HEK293 (cell line): ENCODE data around the gene MAP3K20.

ENCODE experiments used
- CTCF ChIA-PET: fragments of 350-600 bp; formaldehyde crosslinking; extraction: SDS; loops from one replicate; lab custom pipeline; 2021; ENCODE audit warnings: antibody characterized with exemption; lab: Yijun Ruan, JAX
- POLR2A ChIA-PET: fragments of 300-600 bp; formaldehyde crosslinking; extraction: SDS; loops from one replicate; lab custom pipeline; 2020; ENCODE audit warnings: antibody characterized with exemption, inconsistent platforms; lab: Yijun Ruan, JAX
- H3K27ac ChIP-seq: fragments of 200-500 bp; sonication (Bioruptor generic); 2 replicates; pipeline ENCODE4 v1.5.1; 2014; ENCODE audit warnings: low read depth, low read length, control low read depth, inconsistent platforms; ENCODE audit errors: extremely low read depth
- H3K36me3 ChIP-seq, 2 experiments: fragments of 200-500 bp in 1 of 2; sonication (Bioruptor generic) in 1 of 2; 1 replicate in 1 of 2; 2 replicates in 1 of 2; pipeline ENCODE4 v1.5.1; 2014 to 2017; ENCODE audit warnings: inconsistent platforms in 2 of 2, low read length in 2 of 2; ENCODE audit not compliant: control insufficient read depth in 2 of 2, insufficient read depth in 1 of 2
- H3K4me1 ChIP-seq: fragments of 200-500 bp; sonication (Bioruptor generic); 2 replicates; pipeline ENCODE4 v1.5.1; 2014; ENCODE audit warnings: mild to moderate bottlenecking, low read length, inconsistent platforms; ENCODE audit not compliant: control insufficient read depth, insufficient read depth
- H3K4me3 ChIP-seq: 2 replicates; pipeline ENCODE4 v1.5.1; 2011; ENCODE audit warnings: low read depth, mild to moderate bottlenecking, control low read depth, low read length, moderate library complexity
- H3K9me3 ChIP-seq: fragments of 200-500 bp; sonication (Bioruptor generic); 2 replicates; pipeline ENCODE4 v1.5.1; 2014; ENCODE audit warnings: low read depth, low read length, inconsistent platforms; ENCODE audit not compliant: control insufficient read depth, insufficient read depth
- GLI4 ChIP-seq: fragments of 450-650 bp; formaldehyde crosslinking; IDR thresholded peaks from 2 replicates; pipeline ENCODE4 v1.5.1; 2016; ENCODE audit warnings: missing biosample characterization, missing genetic modification characterization
- HOXA7 ChIP-seq: sonication (generic); formaldehyde crosslinking; IDR thresholded peaks from 2 replicates; pipeline ENCODE4 v1.8.1; 2022; ENCODE audit warnings: missing genetic modification reagents, borderline replicate concordance
- SETDB1 ChIP-seq: IDR thresholded peaks from one replicate; pipeline ENCODE4 v1.6.1; 2017; ENCODE audit warnings: mild to moderate bottlenecking, low read length, moderate library complexity, mixed read lengths; ENCODE audit not compliant: insufficient read length
- ZBTB7A ChIP-seq: fragments of 450-650 bp; formaldehyde crosslinking; IDR thresholded peaks from 2 replicates; pipeline ENCODE4 v1.5.1; 2016; ENCODE audit warnings: low read depth, missing biosample characterization, missing genetic modification characterization
- ZFP41 ChIP-seq: fragments of 450-650 bp; formaldehyde crosslinking; IDR thresholded peaks from 2 replicates; pipeline ENCODE4 v1.5.1; 2016; ENCODE audit warnings: missing biosample characterization, missing genetic modification characterization, borderline replicate concordance
- ZNF354C ChIP-seq: fragments of 450-650 bp; formaldehyde crosslinking; IDR thresholded peaks from 2 replicates; pipeline ENCODE4 v1.5.1; 2016; ENCODE audit warnings: missing biosample characterization, missing genetic modification characterization, low read depth, borderline replicate concordance
- ZNF416 ChIP-seq: fragments of 450-650 bp; formaldehyde crosslinking; IDR thresholded peaks from 2 replicates; pipeline ENCODE4 v1.5.1; 2016; ENCODE audit warnings: missing biosample characterization, missing genetic modification characterization
- ZNF48 ChIP-seq: fragments of 450-650 bp; formaldehyde crosslinking; IDR thresholded peaks from 2 replicates; pipeline ENCODE4 v1.5.1; 2016; ENCODE audit warnings: missing biosample characterization, missing genetic modification characterization
- ZNF529 ChIP-seq: fragments of 450-650 bp; formaldehyde crosslinking; IDR thresholded peaks from 2 replicates; pipeline ENCODE4 v1.5.1; 2017; ENCODE audit warnings: missing genetic modification characterization, missing biosample characterization; ENCODE audit not compliant: insufficient replicate concordance
- ZNF560 ChIP-seq: fragments of 450-650 bp; formaldehyde crosslinking; IDR thresholded peaks from 2 replicates; pipeline ENCODE4 v1.5.1; 2017; ENCODE audit warnings: missing biosample characterization, missing genetic modification characterization, borderline replicate concordance
- ZNF596 ChIP-seq: fragments of 450-650 bp; IDR thresholded peaks from 2 replicates; pipeline ENCODE4 v1.5.0; 2018; ENCODE audit warnings: missing biosample characterization, mild to moderate bottlenecking, missing genetic modification characterization, moderate library complexity
- ZNF654 ChIP-seq: fragments of 450-650 bp; formaldehyde crosslinking; IDR thresholded peaks from 2 replicates; pipeline ENCODE4 v1.5.1; 2016; ENCODE audit warnings: low read depth, missing biosample characterization, missing genetic modification characterization
- ZSCAN23 ChIP-seq: fragments of 450-650 bp; formaldehyde crosslinking; IDR thresholded peaks from 2 replicates; pipeline ENCODE4 v1.5.1; 2016; ENCODE audit warnings: missing biosample characterization, missing genetic modification characterization
- TF ChIP-seq, protein P1 (sequence below): fragments of 450-650 bp; formaldehyde crosslinking; conservative IDR thresholded peaks from 2 replicates; pipeline ENCODE4 v1.5.1; 2016; ENCODE audit warnings: low read depth, missing biosample characterization, missing genetic modification characterization
- TF ChIP-seq, protein P2 (sequence below): fragments of 450-650 bp; formaldehyde crosslinking; IDR thresholded peaks from 2 replicates; pipeline ENCODE4 v1.5.1; 2017; ENCODE audit warnings: missing biosample characterization, mild to moderate bottlenecking, missing genetic modification characterization, moderate library complexity
- TF ChIP-seq, protein P3 (sequence below): fragments of 450-650 bp; formaldehyde crosslinking; IDR thresholded peaks from 2 replicates; pipeline ENCODE4 v1.5.1; 2016; ENCODE audit warnings: missing biosample characterization, missing genetic modification characterization
- TF ChIP-seq, protein P4 (sequence below): fragments of 450-650 bp; formaldehyde crosslinking; optimal IDR thresholded peaks from 2 replicates; pipeline ENCODE3; 2016; ENCODE audit warnings: missing biosample characterization, mild to moderate bottlenecking, missing genetic modification characterization

Gene MAP3K20

DNA sequence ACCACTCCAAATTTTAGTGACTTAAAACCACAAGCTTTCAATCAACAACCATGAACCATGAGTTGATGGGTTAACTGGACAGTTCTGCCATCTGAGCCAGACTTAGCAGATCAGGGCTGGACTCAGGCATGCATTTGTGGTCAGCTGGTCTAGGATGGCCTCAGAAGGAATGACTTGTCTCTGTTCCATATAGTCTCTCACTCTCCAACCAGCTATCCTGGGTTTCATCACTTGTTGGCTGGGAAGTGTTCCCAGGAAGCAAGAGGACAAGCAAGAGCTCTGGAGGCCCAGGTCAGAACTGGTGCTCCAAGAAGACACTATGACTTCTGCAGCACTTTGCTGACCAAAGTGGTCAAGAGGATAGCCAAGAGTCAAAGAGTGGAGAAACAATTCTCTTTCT is 17.5 kb upstream of the MAP3K20 start:
- Histone ChIP-seq H3K9me3 (no peaks in the 10 kb centered on the region), H3K36me3 (no peaks in the 10 kb centered on the region), H3K27ac (no peak overlapping the region), H3K4me1 (no peaks in the 10 kb centered on the region), H3K4me3 (no peak overlapping the region)
- POLR2A ChIA-PET: no interaction called here
- TF ChIP-seq, protein P1, sequence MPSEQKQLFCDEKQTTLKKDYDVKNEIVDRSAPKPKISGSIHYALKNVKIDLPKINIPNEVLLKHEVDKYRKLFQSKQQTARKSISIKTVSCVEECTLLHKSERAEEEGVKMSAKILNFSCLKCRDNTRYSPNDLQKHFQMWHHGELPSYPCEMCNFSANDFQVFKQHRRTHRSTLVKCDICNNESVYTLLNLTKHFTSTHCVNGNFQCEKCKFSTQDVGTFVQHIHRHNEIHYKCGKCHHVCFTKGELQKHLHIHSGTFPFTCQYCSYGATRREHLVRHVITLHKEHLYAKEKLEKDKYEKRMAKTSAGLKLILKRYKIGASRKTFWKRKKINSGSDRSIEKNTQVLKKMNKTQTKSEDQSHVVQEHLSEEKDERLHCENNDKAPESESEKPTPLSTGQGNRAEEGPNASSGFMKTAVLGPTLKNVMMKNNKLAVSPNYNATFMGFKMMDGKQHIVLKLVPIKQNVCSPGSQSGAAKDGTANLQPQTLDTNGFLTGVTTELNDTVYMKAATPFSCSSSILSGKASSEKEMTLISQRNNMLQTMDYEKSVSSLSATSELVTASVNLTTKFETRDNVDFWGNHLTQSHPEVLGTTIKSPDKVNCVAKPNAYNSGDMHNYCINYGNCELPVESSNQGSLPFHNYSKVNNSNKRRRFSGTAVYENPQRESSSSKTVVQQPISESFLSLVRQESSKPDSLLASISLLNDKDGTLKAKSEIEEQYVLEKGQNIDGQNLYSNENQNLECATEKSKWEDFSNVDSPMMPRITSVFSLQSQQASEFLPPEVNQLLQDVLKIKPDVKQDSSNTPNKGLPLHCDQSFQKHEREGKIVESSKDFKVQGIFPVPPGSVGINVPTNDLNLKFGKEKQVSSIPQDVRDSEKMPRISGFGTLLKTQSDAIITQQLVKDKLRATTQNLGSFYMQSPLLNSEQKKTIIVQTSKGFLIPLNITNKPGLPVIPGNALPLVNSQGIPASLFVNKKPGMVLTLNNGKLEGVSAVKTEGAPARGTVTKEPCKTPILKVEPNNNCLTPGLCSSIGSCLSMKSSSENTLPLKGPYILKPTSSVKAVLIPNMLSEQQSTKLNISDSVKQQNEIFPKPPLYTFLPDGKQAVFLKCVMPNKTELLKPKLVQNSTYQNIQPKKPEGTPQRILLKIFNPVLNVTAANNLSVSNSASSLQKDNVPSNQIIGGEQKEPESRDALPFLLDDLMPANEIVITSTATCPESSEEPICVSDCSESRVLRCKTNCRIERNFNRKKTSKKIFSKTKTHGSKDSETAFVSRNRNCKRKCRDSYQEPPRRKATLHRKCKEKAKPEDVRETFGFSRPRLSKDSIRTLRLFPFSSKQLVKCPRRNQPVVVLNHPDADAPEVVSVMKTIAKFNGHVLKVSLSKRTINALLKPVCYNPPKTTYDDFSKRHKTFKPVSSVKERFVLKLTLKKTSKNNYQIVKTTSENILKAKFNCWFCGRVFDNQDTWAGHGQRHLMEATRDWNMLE (tag by site-specific recombination): no peak
- TF ChIP-seq, protein P2, sequence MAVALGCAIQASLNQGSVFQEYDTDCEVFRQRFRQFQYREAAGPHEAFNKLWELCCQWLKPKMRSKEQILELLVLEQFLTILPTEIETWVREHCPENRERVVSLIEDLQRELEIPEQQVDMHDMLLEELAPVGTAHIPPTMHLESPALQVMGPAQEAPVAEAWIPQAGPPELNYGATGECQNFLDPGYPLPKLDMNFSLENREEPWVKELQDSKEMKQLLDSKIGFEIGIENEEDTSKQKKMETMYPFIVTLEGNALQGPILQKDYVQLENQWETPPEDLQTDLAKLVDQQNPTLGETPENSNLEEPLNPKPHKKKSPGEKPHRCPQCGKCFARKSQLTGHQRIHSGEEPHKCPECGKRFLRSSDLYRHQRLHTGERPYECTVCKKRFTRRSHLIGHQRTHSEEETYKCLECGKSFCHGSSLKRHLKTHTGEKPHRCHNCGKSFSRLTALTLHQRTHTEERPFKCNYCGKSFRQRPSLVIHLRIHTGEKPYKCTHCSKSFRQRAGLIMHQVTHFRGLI (tag by site-specific recombination): no peak
- no peak for TF ChIP-seq ZNF48 (tag by site-specific recombination)
- TF ChIP-seq HOXA7 (CRISPR knock-in tag): no peak
- no peak for TF ChIP-seq ZNF654 (tag by site-specific recombination)
- TF ChIP-seq ZFP41 (tag by site-specific recombination): no peak
- TF ChIP-seq ZBTB7A (tag by site-specific recombination): no peak
- no peak for TF ChIP-seq ZNF354C (tag by site-specific recombination)
- TF ChIP-seq, protein P3, sequence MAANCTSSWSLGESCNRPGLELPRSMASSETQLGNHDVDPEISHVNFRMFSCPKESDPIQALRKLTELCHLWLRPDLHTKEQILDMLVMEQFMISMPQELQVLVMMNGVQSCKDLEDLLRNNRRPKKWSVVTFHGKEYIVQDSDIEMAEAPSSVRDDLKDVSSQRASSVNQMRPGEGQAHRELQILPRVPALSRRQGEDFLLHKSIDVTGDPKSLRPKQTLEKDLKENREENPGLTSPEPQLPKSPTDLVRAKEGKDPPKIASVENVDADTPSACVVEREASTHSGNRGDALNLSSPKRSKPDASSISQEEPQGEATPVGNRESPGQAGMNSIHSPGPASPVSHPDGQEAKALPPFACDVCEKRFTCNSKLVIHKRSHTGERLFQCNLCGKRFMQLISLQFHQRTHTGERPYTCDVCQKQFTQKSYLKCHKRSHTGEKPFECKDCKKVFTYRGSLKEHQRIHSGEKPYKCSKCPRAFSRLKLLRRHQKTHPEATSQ: no peak
- no peak for TF ChIP-seq ZNF560
- TF ChIP-seq ZNF529 (tag by site-specific recombination): no peak
- TF ChIP-seq ZNF416 (tag by site-specific recombination): no peak
- no peak for TF ChIP-seq ZNF596 (tag by site-specific recombination)
- TF ChIP-seq SETDB1: no peak
- no peak for TF ChIP-seq ZSCAN23
- TF ChIP-seq, protein P4, sequence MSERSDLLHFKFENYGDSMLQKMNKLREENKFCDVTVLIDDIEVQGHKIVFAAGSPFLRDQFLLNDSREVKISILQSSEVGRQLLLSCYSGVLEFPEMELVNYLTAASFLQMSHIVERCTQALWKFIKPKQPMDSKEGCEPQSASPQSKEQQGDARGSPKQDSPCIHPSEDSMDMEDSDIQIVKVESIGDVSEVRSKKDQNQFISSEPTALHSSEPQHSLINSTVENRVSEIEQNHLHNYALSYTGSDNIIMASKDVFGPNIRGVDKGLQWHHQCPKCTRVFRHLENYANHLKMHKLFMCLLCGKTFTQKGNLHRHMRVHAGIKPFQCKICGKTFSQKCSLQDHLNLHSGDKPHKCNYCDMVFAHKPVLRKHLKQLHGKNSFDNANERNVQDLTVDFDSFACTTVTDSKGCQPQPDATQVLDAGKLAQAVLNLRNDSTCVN (tag by site-specific recombination): no peak
- CTCF ChIA-PET: interaction anchor here (0.6 to 6.7 kb wide), 3 partner anchors 10 to 30 kb away, joined by 3 to 32 read pairs (median 4); no protein-coding TSS in a partner anchor

DNA sequence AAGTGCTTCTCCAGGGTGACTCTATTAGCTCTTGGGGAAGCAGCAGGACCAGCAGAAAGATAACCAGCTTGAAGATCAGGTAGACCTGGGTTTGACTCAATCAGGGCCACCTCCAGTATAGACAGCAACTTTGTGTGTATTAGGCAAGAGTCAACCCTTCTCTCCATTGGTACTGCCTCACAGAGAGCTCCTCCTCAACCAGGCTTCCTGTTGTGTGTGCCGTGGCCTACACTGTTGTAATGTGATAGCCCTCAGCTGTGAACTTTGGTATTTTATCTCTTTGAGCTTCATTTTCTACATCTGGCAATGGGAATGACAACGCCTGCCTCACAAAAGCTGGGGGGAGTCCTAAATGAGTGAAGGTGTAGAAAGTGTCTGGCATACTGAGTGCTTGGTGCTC is 17.0 kb upstream of the MAP3K20 start:
- ChIA-PET POLR2A (no interaction called here), CTCF (interaction anchor here (0.6 to 6.7 kb wide), 2 partner anchors 29 to 31 kb away, joined by 3 to 32 read pairs; no protein-coding TSS in a partner anchor)
- Histone ChIP-seq H3K4me3 (no peak overlapping the region), H3K4me1 (no peaks in the 10 kb centered on the region), H3K27ac (no peak overlapping the region), H3K9me3 (no peaks in the 10 kb centered on the region), H3K36me3 (no peaks in the 10 kb centered on the region)
- TF ChIP-seq SETDB1 (peak; percentile 81), GLI4 (tag by site-specific recombination) (no peak)
